A673 (cell line): ENCODE data around the gene DDC.
"Not testable (repeated sequence)": the region's sequence is repeated elsewhere in the genome, so short reads cannot be mapped to it uniquely, and the experiment has no call there.

Experiments used
- CTCF ChIP-seq: fragments of 300-800, 200-600 bp; sonication (generic); conservative IDR thresholded peaks from 2 replicates; pipeline ENCODE4 v1.5.1; 2017; ENCODE audit warnings: low read depth, mild to moderate bottlenecking, antibody characterized with exemption, low read length, moderate library complexity, mixed read lengths
- EZH2 ChIP-seq: fragments of 200-600 bp; sonication (generic); IDR thresholded peaks from 2 replicates; pipeline ENCODE4 v1.6.1; 2017; ENCODE audit warnings: borderline replicate concordance, low read depth, mild to moderate bottlenecking, mixed read lengths, antibody characterized with exemption, low read length; ENCODE audit not compliant: poor library complexity, severe bottlenecking

- TF ChIP-seq EZH2, CTCF: not testable (repeated sequence)
Measured at GRCh38 chr7:50580666-50581065, 15.5 kb upstream of the DDC start.
